GM21381 (cell line): Measurements from ENCODE around the gene IMPG2.
A peak's percentile ranks its signal among the peaks of the same experiment; 100 is the strongest.

Source experiments
- ATAC-seq: cut with Tn5 transposase; IDR thresholded peaks from one replicate; pipeline ENCODE4 v1.9.1; 2021; ENCODE audit warnings: mild to moderate bottlenecking, moderate library complexity; ENCODE audit not compliant: unreplicated experiment

IMPG2 gene

GRCh38 chr3:101278727-101279126 lies 41.6 kb downstream of the IMPG2 start:
- ATAC-seq = no peak

GRCh38 chr3:101273608-101274007 lies 46.8 kb downstream of the IMPG2 start:
- ATAC-seq = no peak

GRCh38 chr3:101273156-101273555 lies 47.2 kb downstream of the IMPG2 start:
- no peak for ATAC-seq

- no peak for ATAC-seq
Measured at GRCh38 chr3:101271728-101272127, 48.6 kb downstream of the IMPG2 start.

GRCh38 chr3:101270149-101270548 lies 50.2 kb downstream of the IMPG2 start:
- no peak for ATAC-seq

- ATAC-seq = no peak
Measured at GRCh38 chr3:101268971-101269671, 51.3 kb downstream of the IMPG2 start.

- no peak for ATAC-seq
Measured at GRCh38 chr3:101268141-101268540, 52.2 kb downstream of the IMPG2 start.

- ATAC-seq = no peak
Measured at GRCh38 chr3:101266566-101266965, 53.8 kb downstream of the IMPG2 start.

- no peak for ATAC-seq
Measured at GRCh38 chr3:101266071-101266470, 54.3 kb downstream of the IMPG2 start.

- peak; percentile 81 for ATAC-seq
Measured at GRCh38 chr3:101262393-101263240, 57.8 kb downstream of the IMPG2 start.

- no peak for ATAC-seq
Measured at GRCh38 chr3:101261506-101261905, 58.9 kb downstream of the IMPG2 start.

- ATAC-seq = no peak
Measured at GRCh38 chr3:101259485-101260341, 60.7 kb downstream of the IMPG2 start.

GRCh38 chr3:101256511-101256910 lies 63.9 kb downstream of the IMPG2 start:
- no peak for ATAC-seq

GRCh38 chr3:101255441-101255840 lies 64.9 kb downstream of the IMPG2 start:
- no peak for ATAC-seq

GRCh38 chr3:101253396-101253795 lies 67.0 kb downstream of the IMPG2 start:
- ATAC-seq = no peak

GRCh38 chr3:101252945-101253344 lies 67.4 kb downstream of the IMPG2 start:
- no peak for ATAC-seq

GRCh38 chr3:101252307-101252706 lies 68.1 kb downstream of the IMPG2 start:
- no peak for ATAC-seq

GRCh38 chr3:101251441-101251840 lies 68.9 kb downstream of the IMPG2 start:
- no peak for ATAC-seq

GRCh38 chr3:101249522-101249921 lies 70.9 kb downstream of the IMPG2 start:
- ATAC-seq = no peak

GRCh38 chr3:101248736-101249135 lies 71.6 kb downstream of the IMPG2 start:
- ATAC-seq = no peak

- no peak for ATAC-seq
Measured at GRCh38 chr3:101244212-101244575, 76.2 kb downstream of the IMPG2 start.
